HCT116 (cell line): ENCODE results near the gene PHKB.

Experiments
- CTCF ChIP-seq, 3 experiments: fragments of 200-600 bp in 1 of 3; sonication (generic) in 1 of 3; IDR thresholded peaks in 2 of 3; conservative IDR thresholded peaks in 1 of 3; 2 replicates each; pipeline ENCODE4 v1.5.1; 2012 to 2017; ENCODE audit warnings: low read depth in 2 of 3, low read length in 2 of 3, antibody characterized with exemption in 1 of 3, borderline replicate concordance in 1 of 3, control low read depth in 1 of 3, mild to moderate bottlenecking in 1 of 3, mixed read lengths in 1 of 3, mixed run types in 1 of 3, moderate library complexity in 1 of 3; ENCODE audit not compliant: insufficient read depth in 1 of 3
- ELF1 ChIP-seq: IDR thresholded peaks from 2 replicates; pipeline ENCODE4 v1.6.1; 2012; ENCODE audit warnings: low read depth, borderline replicate concordance
- EZH2 ChIP-seq: fragments of 200-600 bp; sonication (generic); IDR thresholded peaks from 2 replicates; pipeline ENCODE4 v1.6.1; 2017; ENCODE audit warnings: antibody characterized with exemption, mixed run types
- JUND ChIP-seq: IDR thresholded peaks from 2 replicates; pipeline ENCODE4 v1.6.1; 2012
- POLR2AphosphoS5 ChIP-seq: IDR thresholded peaks from 2 replicates; pipeline ENCODE4 v1.6.1; 2011; ENCODE audit warnings: mild to moderate bottlenecking, low read depth, low read length, moderate library complexity
- RAD21 ChIP-seq: IDR thresholded peaks from 2 replicates; pipeline ENCODE4 v1.6.1; 2012; ENCODE audit warnings: low read depth, mild to moderate bottlenecking
- REST ChIP-seq: IDR thresholded peaks from 2 replicates; pipeline ENCODE4 v1.6.1; 2012; ENCODE audit warnings: low read depth
- SIN3A ChIP-seq: IDR thresholded peaks from 2 replicates; pipeline ENCODE4 v1.6.1; 2012; ENCODE audit warnings: low read depth
- SP1 ChIP-seq: IDR thresholded peaks from 2 replicates; pipeline ENCODE4 v1.6.1; 2012; ENCODE audit warnings: low read depth
- YY1 ChIP-seq: IDR thresholded peaks from 2 replicates; pipeline ENCODE4 v1.6.1; 2011; ENCODE audit warnings: low read length, low read depth, moderate library complexity, mild to moderate bottlenecking; ENCODE audit not compliant: insufficient replicate concordance; ENCODE audit errors: extremely low read depth
- ZNF274 ChIP-seq: fragments of 200-500 bp; sonication (Bioruptor generic); IDR thresholded peaks from 2 replicates; pipeline ENCODE4 v1.6.1; 2014; ENCODE audit warnings: mild to moderate bottlenecking, low read depth, low read length, inconsistent platforms

- TF ChIP-seq POLR2AphosphoS5 (no peak), ELF1 (no peak), SIN3A (no peak), JUND (no peak), ZNF274 (no peak), REST (no peak), RAD21 (no peak), YY1 (no peak), EZH2 (no peak), SP1 (no peak), CTCF (IDR thresholded peaks at IDR 0.05 in 2 of 3, conservative IDR thresholded peaks at IDR 0.05 in 1 of 3; ENCODE audit: borderline replicate concordance in 1 of 3, insufficient read depth in 1 of 3, low read depth in 2 of 3, low read length in 2 of 3) (no peak)
These were observed 15.7 kb downstream of the PHKB start for GRCh38 chr16:47476654-47477345.
